K562 (cell line): ENCODE data around the gene SDHC. TPM values are rescaled to one million over a fixed set of nuclear protein-coding genes. Genes with fewer than 3 reads are reported as not detected.
A peak's percentile ranks its signal among the peaks of the same experiment; 100 is the strongest.

Experiments used
- ATAC-seq: fragments of 200-7000 bp; cut with Tn5 transposase; 3 replicates; pipeline ENCODE4 v1.9.1; 2020; ENCODE audit warnings: moderate library complexity
- BruUV-seq: library from RNA; stranded (reverse); fragments of 400-500 nt; replicated peaks from 2 replicates; lab custom pipeline; 2021; lab: Mats Ljungman, UMichigan
- CTCF ChIA-PET: fragments of 300-600 bp; formaldehyde crosslinking; extraction: SDS; loops from one replicate; lab custom pipeline; 2021; ENCODE audit warnings: low intra/inter-chr PET ratio; lab: Yijun Ruan, JAX
- POLR2A ChIA-PET: fragments of 300-600, 350-650 bp; sonication (Branson Sonifier 250); formaldehyde crosslinking; extraction: SDS; loops from one replicate; lab custom pipeline; 2021; ENCODE audit warnings: antibody characterized with exemption, inconsistent platforms; lab: Yijun Ruan, JAX
- DNase-seq, 4 experiments: peaks; one replicate each; pipeline versions ENCODE4 v3.0.0 to v3.0.0-alpha.2; 2011 to 2018; ENCODE audit warnings: low spot score in 3 of 4, mixed read lengths in 3 of 4; ENCODE audit errors: extremely low read depth in 1 of 4
- FAIRE-seq: peaks from 2 replicates; lab custom pipeline; 2011; peaks lifted over from hg19 to GRCh38; lab: Jason Lieb, UNC
- H2AFZ ChIP-seq: 2 replicates; pipeline ENCODE4 v1.6.0; 2011; ENCODE audit warnings: low read depth, low read length, control low read depth, inconsistent platforms
- H3K27ac ChIP-seq: fragments of 200-600 bp; 3 replicates; pipeline ENCODE4 v1.8.0; 2011; ENCODE audit warnings: low read depth, mild to moderate bottlenecking, control low read depth, inconsistent platforms, low read length, moderate library complexity, mixed read lengths; ENCODE audit errors: extremely low read depth
- H3K27me3 ChIP-seq, 2 experiments: fragments of 300-600 bp in 1 of 2; 2 replicates in 1 of 2; 3 replicates in 1 of 2; pipeline versions ENCODE4 v1.6.0 to v1.8.0; 2011; ENCODE audit warnings: inconsistent platforms in 2 of 2, low read length in 2 of 2, mild to moderate bottlenecking in 1 of 2, mixed read lengths in 1 of 2, moderate library complexity in 1 of 2; ENCODE audit not compliant: control insufficient read depth in 2 of 2, insufficient read depth in 2 of 2
- H3K36me3 ChIP-seq: fragments of 300-600 bp; 3 replicates; pipeline ENCODE4 v1.8.0; 2011; ENCODE audit warnings: mild to moderate bottlenecking, low read length, inconsistent platforms; ENCODE audit not compliant: control insufficient read depth, insufficient read depth
- H3K4me1 ChIP-seq, 2 experiments: fragments of 200-600 bp in 1 of 2; replicated peaks in 1 of 2; 2 replicates in 1 of 2; 3 replicates in 1 of 2; pipeline versions ENCODE4 v1.5.1 to v1.8.0; 2011; ENCODE audit warnings: inconsistent platforms in 2 of 2, low read length in 2 of 2, mild to moderate bottlenecking in 1 of 2, mixed read lengths in 1 of 2, moderate library complexity in 1 of 2; ENCODE audit not compliant: control insufficient read depth in 2 of 2, insufficient read depth in 2 of 2
- H3K4me2 ChIP-seq: 2 replicates; pipeline ENCODE4 v1.6.1; 2011; ENCODE audit warnings: low read length, control low read depth, inconsistent platforms, mixed read lengths; ENCODE audit not compliant: insufficient read depth
- H3K4me3 ChIP-seq: fragments of 200-600 bp; sonication (generic), shearing (Covaris generic); 2 replicates; pipeline ENCODE4 v1.5.1; 2016; ENCODE audit warnings: control low read depth, inconsistent platforms
- H3K79me2 ChIP-seq: fragments of 200-600 bp; 3 replicates; pipeline ENCODE4 v1.8.0; 2011; ENCODE audit warnings: low read length, inconsistent platforms; ENCODE audit not compliant: control insufficient read depth, insufficient read depth
- H3K9ac ChIP-seq, 2 experiments: 2 replicates each; pipeline versions ENCODE4 v1.6.0 to v1.6.1; 2011; ENCODE audit warnings: low read depth in 2 of 2, low read length in 2 of 2, control low read depth in 1 of 2, inconsistent platforms in 1 of 2, mild to moderate bottlenecking in 1 of 2, mixed read lengths in 1 of 2; ENCODE audit not compliant: insufficient read depth in 1 of 2
- H3K9me1 ChIP-seq: one replicate; pipeline ENCODE4 v1.6.0; 2011; ENCODE audit warnings: inconsistent platforms, mild to moderate bottlenecking, low read length, moderate library complexity; ENCODE audit not compliant: control insufficient read depth, insufficient read depth
- H3K9me3 ChIP-seq: replicated peaks from 2 replicates; pipeline ENCODE4 v1.5.1; 2011; ENCODE audit warnings: low read depth, low read length, inconsistent platforms; ENCODE audit not compliant: control insufficient read depth, insufficient read depth
- H4K20me1 ChIP-seq: replicated peaks from 2 replicates; pipeline ENCODE4 v1.6.1; 2011; ENCODE audit warnings: low read length, inconsistent platforms, mixed read lengths; ENCODE audit not compliant: control insufficient read depth, insufficient read depth
- CSDE1 ChIP-seq, 2 experiments: fragments of 450-650 bp; IDR thresholded peaks; 2 replicates each; pipeline ENCODE4 v1.6.1; 2016; ENCODE audit warnings: mild to moderate bottlenecking in 1 of 2
- ILK ChIP-seq: fragments of 450-650 bp; IDR thresholded peaks from 2 replicates; pipeline ENCODE4 v1.6.1; 2016; ENCODE audit warnings: missing genetic modification characterization, low read depth, mild to moderate bottlenecking, missing compliant biosample characterization, moderate library complexity, borderline replicate concordance
- WGBS: fragments of 100-300 bp; shearing (Covaris generic); methylation state at CpG from one replicate; pipeline ENCODE4 v1.1.6; 2016; ENCODE audit warnings: low coverage, mixed read lengths; ENCODE audit not compliant: insufficient coverage; ENCODE audit errors: missing lambda C conversion rate; 5-methylcytosine and 5-hydroxymethylcytosine counted together
- in situ Hi-C: fragments of 300-500 bp; cut with MboI; formaldehyde crosslinking; loops from 4 replicates; pipeline ENCODE4 v1.15.0; 2018; ENCODE audit warnings: inconsistent platforms, mixed read lengths
- intact Hi-C: fragments of 100-400 bp; cut with micrococcal nuclease; formaldehyde crosslinking; loops from 2 replicates; pipeline ENCODE4 v1.14.2; 2022
- polyA plus RNA-seq, 8 experiments: library from polyadenylated mRNA; depleted of rRNA in 4 of 8; stranded (reverse) in 5 of 8; unstranded in 3 of 8; fragments of >200 nt; fragmentation: Nextera tagmentation in 2 of 8; fragmentation: Illumina TruSeq in 1 of 8; extraction: Ambion mirVana in 2 of 8; extraction: Trizol in 1 of 8; gene quantifications; 2 replicates each; pipeline versions ENCODE4 v1.2.1 to v1.2.3, GENCODE V29; 2011 to 2014; ENCODE audit warnings: inconsistent platforms in 1 of 8, missing spikeins in 1 of 8
- total RNA-seq, 7 experiments: library from RNA; depleted of rRNA in 6 of 7; stranded (reverse); fragments of >200 nt in 6 of 7; fragmentation: Illumina TruSeq in 2 of 7; extraction: Trizol in 2 of 7; gene quantifications; 2 replicates each; pipeline versions ENCODE4 v1.2.1 to v1.2.3, GENCODE V29; 2011 to 2021; ENCODE audit warnings: low replicate concordance in 1 of 7
- TF ChIP-seq, protein P1 (sequence below): fragments of 200-800 bp; sonication (Bioruptor generic); IDR thresholded peaks from 2 replicates; pipeline ENCODE4 v1.6.1; 2017; ENCODE audit warnings: missing genetic modification characterization, missing compliant biosample characterization

The SDHC gene
- total and polyA plus RNA-seq, 9 of the 15 experiments (the other 6 are each of a cell fraction or from before 2014, with no cell fraction given): 7.7 to 309 (median 174) TPM

DNA sequence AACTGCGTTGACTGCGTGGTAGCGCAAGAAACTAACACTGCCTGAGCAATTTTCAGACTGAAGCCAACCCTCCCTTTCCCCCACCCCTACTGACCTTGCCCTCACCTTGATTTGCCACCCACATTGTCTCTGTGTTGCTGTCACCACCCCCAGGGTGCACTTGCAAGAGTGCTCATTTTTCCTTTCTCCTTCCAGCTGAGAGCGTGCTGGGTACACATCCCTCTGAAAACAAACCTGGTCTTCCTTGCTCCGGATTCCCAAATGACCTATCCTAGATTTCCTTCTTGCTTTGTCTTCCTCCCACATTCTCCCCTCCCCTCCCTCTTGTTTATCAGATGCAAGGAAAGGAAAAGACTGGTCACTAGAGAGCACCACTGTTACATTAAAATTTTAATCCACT lies 28.7 kb upstream of the SDHC start:
- intact Hi-C loops (no loop called here), in situ Hi-C loops (no loop called here)
- H3K9ac ChIP-seq: no peak overlapping the region
- H3K4me1 ChIP-seq: no peaks in the 10 kb centered on the region; a peak in 1 of 5 replicates
- no peak overlapping the region for H3K27ac ChIP-seq
- H2AFZ ChIP-seq: no peak overlapping the region
- no peaks in the 10 kb centered on the region for H3K36me3 ChIP-seq
- no peak for FAIRE-seq
- H3K9me1 ChIP-seq: no peaks in the 10 kb centered on the region
- 28% methylated on average over 5 of the region's 5 CpGs for WGBS
- no peak overlapping the region for H3K4me2 ChIP-seq
- no peak overlapping the region for H3K4me3 ChIP-seq
- no peak for DNase-seq
- H3K27me3 ChIP-seq: peaks cover 10 to 12% of the 10 kb centered on the region in 2 experiments
- no peak for ATAC-seq
- CTCF ChIA-PET: interaction anchor here (0.7 kb wide), 1 partner anchor 60 kb away, joined by 3 read pairs; the partner anchor contains the start of gene TOMM40L
- POLR2A ChIA-PET: interaction anchor here (0.6 to 0.9 kb wide), 5 partner anchors 10 to 247 kb away, joined by 3 read pairs; no protein-coding TSS in a partner anchor
- H3K9me3 ChIP-seq: no peaks in the 10 kb centered on the region
- H4K20me1 ChIP-seq: no peaks in the 10 kb centered on the region
- BruUV-seq: no TSS peak
- TF ChIP-seq ILK (tag) (no peak), CSDE1 (IDR thresholded peaks at IDR 0.05) (no peak)
- TF ChIP-seq, protein P1, sequence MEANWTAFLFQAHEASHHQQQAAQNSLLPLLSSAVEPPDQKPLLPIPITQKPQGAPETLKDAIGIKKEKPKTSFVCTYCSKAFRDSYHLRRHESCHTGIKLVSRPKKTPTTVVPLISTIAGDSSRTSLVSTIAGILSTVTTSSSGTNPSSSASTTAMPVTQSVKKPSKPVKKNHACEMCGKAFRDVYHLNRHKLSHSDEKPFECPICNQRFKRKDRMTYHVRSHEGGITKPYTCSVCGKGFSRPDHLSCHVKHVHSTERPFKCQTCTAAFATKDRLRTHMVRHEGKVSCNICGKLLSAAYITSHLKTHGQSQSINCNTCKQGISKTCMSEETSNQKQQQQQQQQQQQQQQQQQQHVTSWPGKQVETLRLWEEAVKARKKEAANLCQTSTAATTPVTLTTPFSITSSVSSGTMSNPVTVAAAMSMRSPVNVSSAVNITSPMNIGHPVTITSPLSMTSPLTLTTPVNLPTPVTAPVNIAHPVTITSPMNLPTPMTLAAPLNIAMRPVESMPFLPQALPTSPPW (CRISPR knock-in tag): 0 out of 2 replicates have a peak, but pooled peaks have one; percentile 23
- no peaks in the 10 kb centered on the region for H3K79me2 ChIP-seq
